AG08395 (cell line): ENCODE results near the gene ARHGEF10L.
A peak's percentile ranks its signal among the peaks of the same experiment; 100 is the strongest.

Experiments used
- DNase-seq: peaks from one replicate; pipeline ENCODE4 v3.0.0; 2012; ENCODE audit warnings: mixed read lengths, low spot score

The ARHGEF10L gene

DNA sequence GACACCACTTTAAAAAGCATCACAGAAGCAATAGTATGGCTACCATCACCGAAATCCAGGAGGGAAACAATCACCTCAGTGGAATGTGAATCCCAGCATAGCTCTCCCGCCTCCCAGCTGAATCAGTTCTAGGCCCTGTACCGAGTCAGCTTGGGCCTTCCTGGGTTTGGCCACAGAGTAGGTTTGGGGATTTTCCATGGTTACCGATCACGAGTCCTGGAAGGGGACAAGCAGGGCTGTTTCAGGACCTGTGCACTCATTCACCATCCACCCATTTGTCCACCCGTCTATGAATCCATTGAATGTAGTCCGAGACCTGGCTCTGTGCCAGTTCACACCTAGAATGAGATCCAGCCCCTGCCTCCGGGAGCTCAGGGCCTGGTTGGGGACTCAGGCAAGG, 94.2 kb downstream of the ARHGEF10L start:
- DNase-seq = peak; percentile 94

DNA sequence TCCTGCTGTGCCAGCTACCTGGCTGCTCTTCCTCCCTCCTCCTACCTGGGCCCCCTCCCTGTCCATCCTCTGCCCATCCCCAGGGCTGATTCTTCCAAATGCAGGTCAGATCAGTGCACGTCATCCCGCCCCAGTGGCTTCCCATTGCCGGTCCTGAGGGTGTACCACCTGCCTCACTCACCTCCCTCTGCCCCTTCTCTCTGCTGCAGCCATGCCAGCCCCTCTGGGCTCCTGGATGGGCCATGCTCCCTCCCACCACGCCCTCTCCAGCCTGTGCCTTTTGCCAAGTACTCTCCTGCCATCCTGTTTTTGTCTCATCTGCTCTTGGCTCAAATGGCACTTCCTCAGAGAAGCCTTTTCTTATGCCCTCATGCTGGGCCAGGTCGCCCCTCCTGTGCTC, 95.8 kb downstream of the ARHGEF10L start:
- no peak for DNase-seq

DNA sequence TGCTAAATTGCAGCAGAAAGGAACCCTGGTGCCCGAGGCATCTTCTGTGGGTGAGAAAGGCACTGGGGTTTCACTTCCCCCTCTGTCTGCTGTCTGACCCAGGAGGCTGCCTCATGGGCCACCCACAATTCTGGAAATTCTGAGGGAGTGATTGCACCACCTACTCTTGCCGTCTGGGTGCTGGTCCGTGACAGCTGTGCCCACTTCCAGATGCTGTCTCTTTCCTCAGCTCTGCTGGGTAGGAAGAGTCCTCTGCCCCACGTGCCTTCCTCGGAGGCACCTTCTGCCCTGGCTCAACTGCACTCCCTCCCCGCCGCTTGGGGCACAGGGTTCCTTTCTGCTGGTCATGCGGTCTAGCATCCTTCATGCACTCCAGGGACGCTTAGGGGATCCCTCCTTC, 96.3 kb downstream of the ARHGEF10L start:
- DNase-seq = no peak

DNA sequence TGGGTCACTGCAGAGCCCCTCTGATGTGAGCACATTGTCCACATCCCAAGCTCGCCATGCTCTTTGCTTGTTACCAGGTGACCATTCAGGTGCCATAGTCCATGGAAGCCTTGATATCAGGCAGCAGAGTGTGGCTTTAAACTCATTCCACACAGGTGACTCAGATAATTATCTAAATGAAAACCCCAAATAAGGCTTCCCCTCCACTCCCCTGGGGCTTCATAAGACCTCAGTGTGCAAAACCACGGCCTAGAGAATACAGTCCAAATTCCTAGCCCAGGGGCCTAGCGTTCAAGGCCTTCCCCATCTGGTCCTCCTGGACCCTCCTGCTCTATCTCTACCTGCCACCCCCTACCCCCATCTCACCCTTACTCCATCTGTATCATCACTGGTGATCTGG, 97.1 kb downstream of the ARHGEF10L start:
- peak; percentile 53 for DNase-seq

DNA sequence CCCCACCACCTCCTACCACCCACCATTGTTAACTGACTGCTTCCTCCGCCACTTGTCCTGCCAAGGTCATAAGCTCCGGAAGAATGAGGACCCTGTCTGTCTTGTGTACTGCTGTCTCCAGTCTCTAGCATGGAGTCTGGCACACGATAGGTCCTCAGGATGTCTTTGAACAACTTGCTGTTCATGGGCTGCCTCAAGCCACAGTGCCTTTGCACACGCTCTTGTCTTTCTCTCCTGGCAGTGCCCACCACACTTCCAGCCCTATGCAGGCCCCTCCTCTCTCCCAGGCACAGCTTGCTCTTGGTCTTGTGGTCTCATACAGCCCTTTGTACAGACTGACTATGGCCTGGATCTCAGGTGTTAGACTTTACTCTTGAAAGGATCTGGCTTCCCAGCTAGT, 97.6 kb downstream of the ARHGEF10L start:
- no peak for DNase-seq

DNA sequence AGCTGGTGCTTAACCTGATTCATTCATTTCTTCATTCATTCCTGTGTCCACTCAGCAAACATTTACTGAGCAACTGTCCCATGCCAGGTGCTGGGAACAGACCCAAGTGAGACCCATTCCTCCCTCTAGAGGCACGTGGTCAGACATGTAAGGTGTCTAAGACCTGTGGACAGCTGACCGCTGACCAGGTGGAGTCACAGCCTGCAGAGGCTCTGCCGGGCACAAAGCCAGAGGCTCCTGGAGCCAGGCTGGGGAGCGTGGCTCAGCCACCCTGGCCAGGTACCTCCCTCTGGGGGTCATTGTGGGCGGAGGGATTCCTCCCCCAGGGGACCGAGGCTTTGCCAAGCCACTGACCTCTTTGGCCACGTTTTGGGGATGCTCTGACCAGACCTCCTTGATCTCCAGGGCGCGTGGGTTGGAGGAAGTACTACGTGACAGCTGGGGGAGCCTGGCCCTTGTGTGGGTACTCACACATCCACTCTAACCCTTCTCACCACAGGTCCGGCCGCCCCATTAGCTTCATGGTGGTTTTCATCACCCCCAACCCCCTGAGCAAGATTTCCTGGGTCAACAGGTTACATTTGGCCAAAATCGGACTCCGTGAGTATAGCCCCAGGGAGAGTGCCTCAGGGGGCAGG, 100.3 kb downstream of the ARHGEF10L start:
- DNase-seq = no peak

DNA sequence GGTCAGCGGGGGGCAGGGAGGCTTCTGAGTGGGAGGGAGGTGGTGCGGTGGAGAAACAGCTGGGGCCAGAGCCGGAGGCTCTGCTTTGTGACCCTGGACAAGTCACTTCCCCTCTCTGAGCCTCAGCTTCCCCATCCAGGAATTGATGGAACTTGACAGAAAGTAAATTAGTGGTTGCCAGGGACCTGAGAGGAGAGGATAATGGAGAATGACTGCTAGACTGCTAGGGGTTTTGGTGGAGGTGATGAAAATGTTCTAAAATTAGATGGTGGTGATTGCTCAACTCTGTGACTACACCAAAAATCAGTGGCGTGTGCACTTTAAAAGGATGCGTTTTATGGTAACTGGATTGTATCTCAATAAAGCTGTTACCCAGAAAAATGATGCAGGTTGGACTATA, 100.9 kb downstream of the ARHGEF10L start:
- no peak for DNase-seq

DNA sequence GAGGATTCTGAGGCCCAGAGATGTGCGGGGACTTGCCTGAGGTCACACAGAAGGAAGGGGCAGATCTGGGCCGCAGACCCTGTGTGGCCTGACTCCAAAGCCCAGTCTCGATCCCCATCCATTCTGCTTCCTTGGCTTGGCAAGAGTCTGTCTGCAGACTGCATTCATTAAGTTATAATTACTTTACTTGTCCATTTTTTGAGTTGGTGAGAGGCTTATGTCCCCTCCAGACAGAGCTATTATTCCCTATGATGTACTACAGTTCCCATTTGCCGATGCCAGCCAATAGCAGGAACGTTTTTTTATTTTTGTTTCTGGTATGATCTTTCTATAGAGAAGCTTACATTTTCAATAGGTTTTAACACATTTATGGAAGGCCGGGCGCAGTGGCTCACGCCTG, 101.5 kb downstream of the ARHGEF10L start:
- DNase-seq = no peak

DNA sequence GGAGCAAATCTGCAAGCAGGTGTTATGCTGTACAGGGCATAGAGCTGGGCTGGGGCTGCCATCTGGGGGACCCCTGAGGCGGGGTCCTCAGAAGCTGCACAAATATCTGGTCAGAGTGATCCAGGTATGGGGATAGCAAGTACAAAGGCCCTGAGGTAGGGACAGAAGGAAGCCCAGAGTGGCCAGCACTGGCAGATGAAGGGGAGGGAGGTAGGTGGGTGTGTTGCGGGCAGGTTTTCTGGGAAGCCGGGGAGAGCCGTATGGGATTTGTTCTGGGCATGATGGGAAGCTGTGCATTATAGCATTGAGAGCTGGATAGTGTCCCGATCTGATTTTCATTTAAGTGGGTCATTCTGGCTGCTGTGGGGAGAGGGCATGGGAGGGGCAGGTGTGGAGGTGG, 102.7 kb downstream of the ARHGEF10L start:
- no peak for DNase-seq

DNA sequence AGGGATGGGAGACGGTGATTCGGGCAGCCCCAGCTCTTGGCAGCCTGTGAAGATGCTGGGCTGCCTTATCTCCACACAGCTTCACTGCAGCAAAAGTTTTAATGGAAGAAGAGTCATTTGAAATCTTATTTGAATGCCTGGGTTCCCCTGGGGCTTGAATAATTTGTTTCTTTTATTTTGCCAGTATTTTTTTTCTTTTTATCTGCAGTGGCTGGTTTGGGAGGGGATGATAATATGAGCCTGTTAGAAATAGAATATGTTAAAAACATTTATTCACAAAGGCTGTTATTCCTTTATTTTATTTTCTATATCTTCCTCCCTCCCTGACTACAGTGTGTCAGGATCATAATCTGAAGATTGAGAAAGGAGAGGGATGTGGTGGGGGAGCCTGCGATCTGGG, 103.4 kb downstream of the ARHGEF10L start:
- no peak for DNase-seq

DNA sequence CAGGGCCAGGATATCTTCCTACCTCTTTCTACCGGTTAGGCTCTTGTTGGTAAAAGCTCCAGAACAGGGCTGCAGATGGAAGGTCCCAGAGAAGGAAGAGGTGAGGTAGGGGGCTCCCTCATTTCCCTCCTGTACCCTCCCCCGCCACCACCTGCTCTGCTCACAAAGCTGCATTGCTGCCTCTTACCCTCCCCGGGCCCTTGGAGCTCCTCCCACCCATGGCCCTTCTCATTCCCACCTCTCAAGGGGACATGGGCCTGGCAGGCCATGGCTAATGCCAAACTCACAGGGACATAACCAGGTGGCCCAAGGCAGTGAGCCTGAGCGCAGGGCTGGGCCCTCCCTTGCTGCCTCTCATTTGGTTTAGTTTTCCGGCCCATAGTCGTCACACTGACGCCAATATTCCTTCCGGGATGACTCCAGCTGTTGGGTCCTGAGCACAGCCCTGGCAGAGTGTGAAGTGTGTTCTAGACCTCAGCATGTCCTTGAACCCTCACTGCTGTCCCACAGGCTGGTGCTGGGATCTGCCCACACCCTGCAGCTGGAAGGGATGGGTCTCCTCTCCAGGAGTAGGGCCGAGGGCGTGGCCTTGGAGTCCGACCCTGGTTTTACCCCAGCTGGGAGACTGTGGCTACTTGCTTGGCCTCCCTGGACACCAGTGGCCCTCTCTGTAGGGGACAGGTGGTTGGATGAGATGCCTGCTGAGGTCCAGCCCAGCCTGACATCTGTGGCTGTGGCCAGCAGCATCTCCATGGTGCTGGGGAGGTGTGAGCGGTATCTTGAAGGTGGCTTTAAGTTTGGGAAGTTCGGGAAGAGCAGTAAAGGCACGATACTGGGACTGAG, 104.6 kb downstream of the ARHGEF10L start:
- no peak for DNase-seq

DNA sequence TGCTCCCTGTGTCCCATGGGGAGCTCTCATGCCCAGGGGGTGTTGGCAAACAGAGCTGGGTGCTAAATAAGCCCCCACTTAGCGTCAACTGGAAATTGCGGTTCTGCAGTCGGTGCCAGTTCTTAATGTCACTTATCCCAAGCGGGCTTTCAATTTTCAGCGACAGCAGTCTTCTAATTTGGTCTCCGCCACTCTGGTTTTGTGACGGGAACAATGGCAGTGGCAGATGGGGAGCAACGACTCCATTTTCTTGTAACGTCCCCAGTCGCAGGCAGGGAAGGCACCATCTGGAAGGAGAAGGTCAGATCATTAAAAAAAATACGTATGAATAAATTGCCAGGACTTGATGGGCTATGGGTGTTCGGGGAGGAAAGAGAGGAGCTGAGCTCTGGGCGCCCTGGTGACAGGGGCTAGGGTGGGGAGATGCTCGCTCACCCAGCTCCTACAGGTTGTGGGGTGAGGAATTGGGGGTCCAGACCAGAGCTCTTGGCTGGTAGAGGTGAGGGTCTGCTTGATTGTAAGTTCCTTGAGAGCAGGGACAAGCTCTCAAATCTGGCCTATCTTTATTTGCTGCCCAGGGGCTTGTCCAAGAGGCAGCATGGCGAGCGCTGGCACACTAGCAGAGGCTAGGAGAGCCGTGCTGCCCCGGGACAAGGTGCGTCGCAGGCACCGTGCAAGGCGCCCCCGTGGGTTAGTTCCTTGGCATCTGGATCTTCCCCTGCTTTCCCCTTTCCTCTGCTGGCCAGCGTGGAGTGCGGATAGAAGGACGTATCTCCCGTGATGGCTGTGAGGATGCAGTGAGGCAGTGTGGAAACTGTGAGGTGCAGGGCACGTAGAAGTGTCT, 105.8 kb downstream of the ARHGEF10L start:
- DNase-seq = no peak

DNA sequence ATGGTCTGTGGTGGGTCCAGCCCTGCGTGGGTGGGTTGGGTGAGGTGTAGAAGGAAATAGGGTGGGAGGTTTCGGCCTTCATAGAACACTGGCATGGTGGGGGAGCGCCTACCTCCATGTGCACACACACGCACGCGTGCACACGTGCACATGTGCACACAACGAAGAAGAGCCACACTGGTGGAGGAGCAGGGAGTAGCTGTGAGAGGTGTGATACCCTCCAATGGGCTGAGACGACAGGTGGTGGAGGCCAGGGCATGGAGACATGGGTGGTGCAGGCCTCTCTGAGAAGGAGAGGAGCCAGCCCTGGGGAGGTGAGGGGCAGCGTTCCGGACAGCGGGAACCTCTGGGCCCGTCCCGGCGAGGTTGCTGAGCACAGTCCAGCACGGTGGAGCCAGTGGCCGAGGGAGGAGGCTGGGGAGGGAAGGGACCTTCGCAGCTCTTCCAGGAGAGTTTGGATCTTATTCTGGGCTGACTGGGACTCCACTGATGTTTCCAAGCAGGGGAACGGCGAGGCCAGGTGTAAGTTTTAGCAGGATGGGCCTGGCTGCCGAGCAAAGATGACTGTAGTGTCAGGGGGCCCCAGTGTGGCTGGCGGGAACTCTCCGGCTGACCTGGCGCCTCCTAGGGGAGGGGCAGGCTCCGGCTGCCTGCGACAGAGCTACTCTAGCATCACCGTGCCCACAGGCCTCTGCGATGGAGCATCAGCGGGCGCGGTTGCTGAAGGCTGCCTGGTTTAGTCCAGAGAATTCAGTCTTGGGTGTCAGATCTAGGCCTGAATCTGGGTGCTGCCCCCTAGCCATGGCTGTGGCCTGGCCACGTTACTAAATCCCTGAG, 107.2 kb downstream of the ARHGEF10L start:
- no peak for DNase-seq

DNA sequence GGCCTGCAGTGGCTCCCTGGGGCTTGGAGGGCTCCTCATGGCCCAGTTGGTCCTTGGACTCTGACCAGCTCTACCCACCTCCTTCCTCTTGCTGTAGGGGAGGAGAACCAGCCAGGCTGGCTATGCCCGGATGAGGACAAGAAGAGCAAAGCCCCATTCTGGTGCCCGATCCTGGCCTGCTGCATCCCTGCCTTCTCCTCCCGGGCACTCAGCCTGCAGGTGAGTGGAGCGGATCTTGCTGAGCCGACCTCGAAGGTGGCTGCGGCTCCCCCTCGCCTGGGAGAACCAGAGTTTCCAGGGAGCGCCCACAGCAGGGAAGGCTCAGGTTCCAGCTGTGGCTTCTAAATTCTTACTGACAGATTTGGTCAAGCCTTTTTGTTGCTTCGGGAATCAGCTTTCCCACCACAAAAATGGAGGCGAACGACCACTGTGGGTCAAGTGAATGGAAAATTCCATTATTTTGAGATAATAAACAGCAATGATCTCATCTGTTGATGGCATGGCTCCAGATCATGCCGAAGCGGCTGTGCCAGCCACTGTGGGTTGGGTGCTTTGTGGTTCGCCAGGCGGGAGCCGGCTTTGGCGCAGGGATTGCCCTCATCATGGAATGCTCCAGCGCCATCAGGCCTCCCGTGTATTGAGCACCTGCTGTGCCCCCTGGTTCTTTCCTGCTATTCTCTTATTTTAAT, 109.1 kb downstream of the ARHGEF10L start:
- no peak for DNase-seq

DNA sequence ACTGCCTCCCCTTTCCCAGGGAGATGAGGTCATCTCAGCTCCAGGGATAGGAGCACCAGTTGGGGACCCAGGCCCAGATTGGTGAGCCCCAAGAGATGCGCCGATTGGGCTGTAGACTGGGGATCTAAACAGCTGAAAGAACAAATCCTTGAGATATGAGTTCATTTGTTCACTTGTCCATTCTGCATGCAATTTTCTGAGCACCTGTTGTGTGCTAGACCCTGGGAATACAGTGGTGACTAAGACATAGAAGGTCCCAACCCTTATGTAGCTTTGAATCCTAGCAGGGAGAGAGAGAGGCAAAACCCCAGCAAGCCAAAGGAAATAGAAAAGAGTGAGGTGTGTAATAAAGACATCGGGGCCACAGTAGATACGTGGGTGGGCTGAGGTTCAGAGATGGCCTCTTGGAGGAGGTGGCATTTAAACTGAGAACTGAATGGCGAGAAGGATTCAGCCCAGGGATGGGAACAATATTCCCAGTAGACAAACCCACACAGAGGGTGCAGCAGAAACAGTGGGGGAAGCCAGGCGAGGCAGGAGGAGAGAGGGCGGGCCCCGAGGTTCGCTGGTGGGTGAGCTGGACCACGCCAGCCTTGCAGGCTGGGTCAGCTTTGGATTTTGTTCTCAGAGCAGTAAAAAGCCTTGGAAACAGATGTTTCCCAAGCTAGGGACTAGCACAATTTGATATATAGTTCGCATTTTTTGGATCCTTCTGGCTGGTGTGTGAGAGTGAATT, 110.0 kb downstream of the ARHGEF10L start:
- DNase-seq = no peak

DNA sequence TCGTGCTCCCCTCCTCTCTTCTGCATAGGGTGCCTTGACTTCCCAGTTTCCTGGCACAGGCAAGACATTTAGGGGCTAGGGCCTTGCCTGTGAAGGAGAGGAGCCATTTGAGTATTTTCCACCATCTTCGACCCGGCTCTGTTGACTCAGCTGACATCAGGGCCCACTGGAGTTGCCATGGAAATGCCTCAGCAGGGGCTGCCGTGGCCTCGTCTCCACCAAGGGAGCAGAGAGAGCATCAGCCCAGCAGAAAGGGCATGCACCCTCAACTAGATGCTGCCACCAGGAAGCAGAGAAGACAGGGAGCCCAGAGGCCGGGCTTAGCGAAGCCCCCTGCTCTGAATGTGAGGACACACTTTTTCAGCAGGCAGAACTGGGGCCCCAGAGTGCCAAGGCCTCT, 113.8 kb downstream of the ARHGEF10L start:
- no peak for DNase-seq

DNA sequence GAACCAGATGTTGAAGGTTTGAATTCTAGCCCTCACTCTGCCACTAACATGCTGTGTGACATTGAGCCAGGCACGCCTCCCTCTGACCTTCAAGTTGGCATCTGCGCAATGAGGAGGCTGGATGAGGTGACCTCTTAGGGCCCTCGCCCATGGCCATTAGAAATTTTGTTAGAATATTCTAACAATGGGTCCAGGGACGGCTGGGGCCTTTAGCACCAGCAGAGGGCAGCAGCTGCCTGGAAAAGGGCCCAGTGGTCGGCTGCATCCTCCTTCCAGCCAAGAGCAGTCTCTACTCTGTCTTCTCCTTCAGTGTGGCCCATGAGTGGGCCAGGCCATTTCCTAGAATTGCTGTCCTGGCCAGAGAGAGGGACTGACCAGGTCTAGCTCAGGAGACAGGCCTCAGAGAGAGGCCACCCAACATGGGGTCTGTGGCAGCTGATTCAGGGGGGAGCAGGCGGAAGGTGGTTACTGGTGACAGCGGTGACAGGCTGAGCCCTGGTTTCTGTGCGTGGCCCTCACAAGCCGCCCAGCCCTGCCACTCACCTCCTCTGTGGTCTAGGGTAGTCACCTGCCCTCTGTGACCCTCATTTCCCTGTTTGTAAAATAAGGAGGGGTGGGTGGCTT, 114.3 kb downstream of the ARHGEF10L start:
- peak; percentile 76 for DNase-seq

DNA sequence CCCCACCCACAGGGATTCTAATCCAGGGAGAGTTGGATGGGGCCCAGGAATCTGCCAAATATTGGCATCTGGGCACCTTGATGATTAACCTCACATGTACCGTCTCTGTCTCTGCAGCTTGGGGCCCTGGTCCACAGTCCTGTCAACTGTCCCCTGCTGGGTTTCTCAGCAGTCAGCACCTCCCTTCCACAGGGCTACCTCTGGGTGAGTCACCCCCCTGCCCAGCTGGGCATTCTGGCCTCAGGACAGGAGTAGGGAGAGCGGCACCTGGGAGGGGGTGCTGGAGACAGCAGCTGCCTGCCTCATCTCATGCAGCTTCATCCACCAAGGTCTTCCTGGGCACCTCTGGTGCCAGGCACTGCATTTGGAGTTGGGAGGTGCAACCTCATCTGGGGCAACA, 115.0 kb downstream of the ARHGEF10L start:
- no peak for DNase-seq

DNA sequence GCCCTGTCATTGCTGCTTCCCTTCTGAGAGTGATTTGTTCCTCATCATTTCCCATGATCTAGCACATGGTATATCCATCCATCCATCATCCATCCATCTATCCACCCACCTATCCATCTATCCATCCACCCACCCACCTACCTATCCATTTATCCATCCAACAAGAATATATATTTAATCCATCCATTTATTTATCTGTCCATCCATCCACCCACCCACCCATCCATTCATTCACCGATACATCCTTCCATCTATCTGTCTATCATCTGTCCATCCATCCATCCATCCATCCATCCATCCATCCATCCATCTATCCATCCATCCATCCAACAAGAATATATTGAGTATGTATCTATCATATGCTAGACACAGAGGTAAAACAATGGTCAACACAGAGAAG, 115.7 kb downstream of the ARHGEF10L start:
- no peak for DNase-seq

DNA sequence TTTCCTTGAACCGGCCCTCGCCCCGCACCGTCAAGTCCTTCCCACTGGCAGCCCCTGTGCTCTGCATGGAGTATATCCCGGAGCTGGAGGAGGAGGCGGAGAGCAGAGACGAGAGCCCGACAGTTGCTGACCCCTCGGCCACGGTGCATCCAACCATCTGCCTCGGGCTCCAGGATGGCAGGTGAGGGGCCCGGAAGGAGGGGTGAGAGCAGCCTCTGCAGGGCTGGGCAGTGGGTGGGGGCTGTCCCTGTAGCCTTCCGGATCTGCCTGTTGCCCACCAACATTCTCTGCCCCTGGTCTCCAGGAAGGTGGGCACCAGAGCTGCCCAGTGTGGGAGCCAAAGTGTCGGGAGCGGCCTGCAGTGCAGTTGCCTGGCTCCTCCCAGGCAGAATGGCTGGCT, 116.4 kb downstream of the ARHGEF10L start:
- no peak for DNase-seq
